Testis (tissue), 3 donors: ENCODE measurements around the gene VGLL4. TPM values are rescaled to one million over a fixed set of nuclear protein-coding genes. Genes with fewer than 3 reads are reported as not detected.

Experiments
- DNase-seq: peaks from one replicate; pipeline ENCODE4 v3.0.0-alpha.2; 2019
- H3K27ac ChIP-seq, 2 donors: fragments of 200-600 bp; sonication (generic); one replicate each; pipeline ENCODE4 v1.5.1; 2019
- H3K27me3 ChIP-seq: fragments of 200-600 bp; sonication (generic); one replicate; pipeline ENCODE4 v1.5.1; 2019
- H3K36me3 ChIP-seq: fragments of 200-600 bp; sonication (generic); one replicate; pipeline ENCODE4 v1.5.1; 2017; ENCODE audit warnings: low read depth; ENCODE audit errors: missing control alignments
- H3K4me1 ChIP-seq: fragments of 200-600 bp; sonication (generic); one replicate; pipeline ENCODE4 v1.5.1; 2019
- H3K4me3 ChIP-seq, 2 donors: fragments of 200-600 bp; sonication (generic); one replicate each; pipeline ENCODE4 v1.5.1; 2017 to 2019
- H3K9me3 ChIP-seq: fragments of 200-600 bp; sonication (generic); one replicate; pipeline ENCODE4 v1.5.1; 2017
- CTCF ChIP-seq, 3 experiments: fragments of 450-650 bp in 2 of 3; fragments of 200-600 bp in 1 of 3; sonication (generic) in 1 of 3; IDR thresholded peaks; one replicate each; pipeline ENCODE4 v1.5.1; 2016 to 2019; ENCODE audit warnings: antibody characterized with exemption in 3 of 3, mild to moderate bottlenecking in 2 of 3, moderate library complexity in 1 of 3
- POLR2A ChIP-seq: fragments of 450-650 bp; IDR thresholded peaks from one replicate; pipeline ENCODE4 v1.6.1; 2017; ENCODE audit warnings: antibody characterized with exemption, mild to moderate bottlenecking, moderate library complexity
- WGBS, 2 donors: methylation state at CpG; one replicate each; pipeline ENCODE4 v1.1.5; 2018; 5-methylcytosine and 5-hydroxymethylcytosine counted together
- intact Hi-C: fragments of 100-400 bp; cut with DNase I; formaldehyde crosslinking; loops from one replicate; pipeline ENCODE4 v1.15.1; 2023; ENCODE audit warnings: low total_unique reads
- polyA plus RNA-seq: library from polyadenylated mRNA; stranded (reverse); fragments of 350-450 nt; fragmentation: Illumina TruSeq; extraction: RNeasy Lipid Tissue Mini Kit (QIAGEN cat#74804); gene quantifications from one replicate; pipeline ENCODE4 v1.2.3, GENCODE V29; 2014; ENCODE audit warnings: low read depth, low replicate concordance; ENCODE audit not compliant: insufficient read depth
- total RNA-seq, 2 donors: library from RNA; depleted of rRNA; stranded (reverse); fragments of >200 nt; gene quantifications; one replicate each; pipeline ENCODE4 v1.2.3, GENCODE V29; 2016

Gene VGLL4
- total and polyA plus RNA-seq, 3 donors from 2014 or later: 72.9 to 209 (median 169) TPM

DNA sequence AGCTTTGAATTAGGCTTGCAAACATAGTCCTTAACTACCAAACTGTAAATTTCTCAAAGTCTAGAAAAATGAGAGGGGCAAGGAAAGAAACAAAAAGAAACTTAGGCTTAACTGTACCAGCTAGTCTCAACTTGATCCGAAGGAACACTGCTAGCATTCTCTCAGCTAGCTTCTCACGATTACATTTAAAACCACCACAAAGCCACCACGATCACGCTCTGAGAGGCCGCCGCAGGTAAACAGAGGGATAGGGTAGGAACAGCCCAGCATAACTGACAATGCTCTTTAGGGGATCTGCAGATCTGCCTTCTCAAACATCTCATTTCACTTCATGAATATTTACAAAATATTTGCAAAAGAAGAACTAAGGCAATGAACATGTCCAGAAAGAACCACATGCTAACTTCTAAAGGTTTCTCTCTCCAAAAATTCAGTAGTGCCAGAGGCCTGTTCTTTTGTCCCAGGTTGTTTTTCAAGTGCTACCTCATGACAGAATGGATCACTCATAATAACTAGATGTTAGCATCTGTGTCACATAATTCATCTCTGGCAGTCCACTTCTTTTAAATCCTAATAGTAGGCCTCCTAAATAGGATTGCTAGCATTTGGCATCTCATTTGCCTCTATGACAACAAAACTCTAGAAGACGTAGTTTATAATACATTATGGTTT lies 18.9 kb downstream of the VGLL4 start:
- no peak overlapping the region for H3K27ac ChIP-seq
- DNase-seq: no peak
- H3K9me3 ChIP-seq: no peaks in the 10 kb centered on the region
- peaks cover 16% of the 10 kb centered on the region for H3K4me1 ChIP-seq
- intact Hi-C loops: no loop called here
- no peaks in the 10 kb centered on the region for H3K27me3 ChIP-seq
- TF ChIP-seq CTCF (IDR thresholded peaks at IDR 0.05): no peak
- TF ChIP-seq POLR2A: no peak
- H3K36me3 ChIP-seq: no peaks in the 10 kb centered on the region
- WGBS, 2 donors: 81 to 88% methylated on average over 7 of the region's 7 CpGs
- H3K4me3 ChIP-seq: no peak overlapping the region

DNA sequence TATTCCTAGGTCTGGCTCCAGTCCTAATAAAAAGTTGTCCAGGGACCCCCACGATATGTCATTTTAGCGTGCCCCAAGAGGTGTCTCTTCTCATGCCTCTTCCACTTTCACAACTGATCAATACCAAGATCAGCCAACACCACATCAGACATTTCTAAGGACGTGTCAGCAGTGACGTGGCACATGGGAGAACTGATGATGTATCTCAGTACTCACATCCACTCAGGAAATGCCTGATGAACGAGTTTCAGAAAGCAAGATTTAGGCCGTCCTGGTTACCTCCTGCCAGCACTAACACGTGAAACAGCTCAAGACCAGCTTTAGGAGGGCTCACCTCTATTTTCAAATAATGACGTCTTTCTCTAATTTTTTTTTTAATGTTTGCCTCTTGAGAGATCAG lies 19.6 kb downstream of the VGLL4 start:
- H3K27ac ChIP-seq: no peak overlapping the region
- no peaks in the 10 kb centered on the region for H3K9me3 ChIP-seq
- intact Hi-C loops: no loop called here
- TF ChIP-seq CTCF (IDR thresholded peaks at IDR 0.05): no peak
- TF ChIP-seq POLR2A: no peak
- H3K4me1 ChIP-seq: peaks cover 20% of the 10 kb centered on the region
- H3K4me3 ChIP-seq: no peak overlapping the region
- WGBS, 2 donors: 80 to 84% methylated on average over 8 of the region's 8 CpGs
- no peak for DNase-seq
- H3K27me3 ChIP-seq: no peaks in the 10 kb centered on the region
- H3K36me3 ChIP-seq: no peaks in the 10 kb centered on the region

DNA sequence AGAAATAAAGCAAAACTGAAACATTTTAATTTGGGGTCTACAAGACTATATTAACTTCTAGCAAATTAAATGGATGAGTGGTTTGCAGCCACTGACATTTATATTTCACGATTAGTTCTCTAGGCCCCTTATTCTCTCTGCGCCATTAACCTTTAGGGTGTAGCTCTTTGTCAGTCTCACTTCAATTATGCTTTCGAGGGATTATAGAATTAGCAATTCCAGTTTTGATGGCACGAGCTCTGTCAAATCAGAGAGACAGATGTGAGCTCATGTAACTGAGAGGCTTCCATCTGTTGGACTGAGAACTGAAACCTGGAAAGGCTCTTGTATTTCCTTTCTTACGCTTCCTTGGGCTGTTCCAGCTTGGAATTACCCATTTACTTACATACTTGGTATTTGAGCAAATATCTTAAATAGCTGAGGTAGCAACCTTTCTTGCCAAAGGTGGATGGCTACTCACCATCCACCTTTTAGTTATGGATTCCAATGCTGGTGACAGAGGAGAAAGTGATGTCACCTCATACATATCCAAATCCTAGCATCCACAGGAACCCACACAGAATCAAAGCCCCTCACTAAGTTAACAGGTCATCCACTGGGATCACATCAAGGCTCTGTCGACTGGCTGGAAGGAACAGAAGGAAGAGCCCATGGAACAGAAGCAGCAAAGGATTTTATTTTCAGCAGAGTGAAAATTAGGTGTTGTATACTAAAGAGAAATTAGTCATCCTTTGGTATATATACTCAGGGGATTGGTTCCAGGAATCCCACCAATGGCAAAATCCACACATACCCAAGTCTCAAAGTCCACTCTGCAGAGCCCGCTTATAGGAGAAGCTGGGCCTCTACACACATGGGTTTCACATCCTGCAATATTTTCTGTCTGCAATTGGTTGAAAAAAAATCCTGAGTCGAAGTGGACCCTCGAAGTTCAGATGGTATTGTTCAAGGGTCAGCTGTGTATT lies 20.8 kb downstream of the VGLL4 start:
- Histone ChIP-seq H3K27ac (no peak overlapping the region), H3K27me3 (no peaks in the 10 kb centered on the region), H3K4me1 (peaks cover 25% of the 10 kb centered on the region), H3K36me3 (no peaks in the 10 kb centered on the region), H3K9me3 (no peaks in the 10 kb centered on the region), H3K4me3 (no peak overlapping the region)
- 92 to 93% methylated on average over 9 of the region's 9 CpGs for WGBS, 2 donors
- intact Hi-C loops: no loop called here
- no peak for DNase-seq
- no peak for TF ChIP-seq CTCF (IDR thresholded peaks at IDR 0.05)
- no peak for TF ChIP-seq POLR2A

DNA sequence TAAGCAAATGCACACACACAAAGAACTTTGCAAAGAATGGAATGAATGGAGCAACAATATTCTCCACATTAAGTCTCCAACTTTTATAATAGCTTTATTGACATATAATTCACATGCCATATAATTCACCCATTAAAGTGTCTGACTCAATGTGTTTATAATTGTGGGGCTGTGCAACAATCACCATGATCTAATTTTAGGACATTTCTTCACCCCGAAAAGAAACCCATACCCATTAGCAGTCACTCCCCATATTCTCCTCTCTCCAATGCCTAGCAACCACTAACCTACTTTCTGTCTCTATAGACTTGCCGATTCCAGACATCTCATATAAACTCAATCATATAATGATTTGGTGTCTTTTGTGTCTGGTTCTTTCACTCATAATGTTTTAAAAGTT lies 22.6 kb downstream of the VGLL4 start:
- Histone ChIP-seq H3K27ac (no peak overlapping the region), H3K27me3 (no peaks in the 10 kb centered on the region), H3K4me1 (peaks cover 26% of the 10 kb centered on the region), H3K4me3 (no peak overlapping the region), H3K36me3 (no peaks in the 10 kb centered on the region), H3K9me3 (no peaks in the 10 kb centered on the region)
- TF ChIP-seq CTCF (IDR thresholded peaks at IDR 0.05) (no peak), POLR2A (no peak)
- no peak for DNase-seq
- intact Hi-C loops: no loop called here
- WGBS, 2 donors: 89 to 93% methylated on average over 2 of the region's 2 CpGs
